Measurements from ENCODE around the gene EHMT1. TPM values are rescaled to one million over a fixed set of nuclear protein-coding genes. Genes with fewer than 3 reads are reported as not detected.

The EHMT1 gene
- polyA plus RNA-seq, 2 of the 4 experiments (the other 2 are of a cell fraction): 41.3 to 48.0 TPM

- TF ChIP-seq ZFP36 (IDR thresholded peaks at IDR 0.05; ENCODE audit: borderline replicate concordance, partially characterized antibody) (no peak), RCOR1 (IDR thresholded peaks at IDR 0.05; ENCODE audit: low read depth, low read length) (no peak), HEYL (CRISPR knock-in tag; IDR thresholded peaks at IDR 0.05) (no peak), RARB (CRISPR knock-in tag; IDR thresholded peaks at IDR 0.05) (no peak), FOSB (CRISPR knock-in tag; IDR thresholded peaks at IDR 0.05) (no peak), RAD21 (conservative IDR thresholded peaks at IDR 0.05 in 1 of 2, IDR thresholded peaks at IDR 0.05 in 1 of 2) (no peak), NFE2L2 (conservative IDR thresholded peaks at IDR 0.05; ENCODE audit: low read length) (no peak)
- no peak for FAIRE-seq
- no peak for ATAC-seq
- Histone ChIP-seq H3K4me3 (no peak overlapping the region), H3K9me3 (no peaks in the 10 kb centered on the region), H3K27ac (no peak overlapping the region), H3K4me2 (no peak overlapping the region), H3K4me1 (no peaks in the 10 kb centered on the region)
- DNase-seq (ENCODE audit: low read depth in 1 of 2, low spot score in 1 of 2): no peak
- POLR2A ChIA-PET: no interaction called here
- CTCF ChIA-PET: no interaction called here
- 57% methylated on average over 9 of the region's 9 CpGs for WGBS (ENCODE audit: missing lambda C conversion rate)
Measured at GRCh38 chr9:137843355-137843754, 224.6 kb downstream of the EHMT1 start.

GRCh38 chr9:137851516-137852267 is 232.9 kb downstream of the EHMT1 start:
- no peak for DNase-seq (ENCODE audit: low read depth in 1 of 2, low spot score in 1 of 2)
- no peak overlapping the region for H3K27ac ChIP-seq
- TF ChIP-seq USF2 (IDR thresholded peaks at IDR 0.05): no peak
- no peak for TF ChIP-seq MAX (IDR thresholded peaks at IDR 0.05)
- no peak for TF ChIP-seq MAFK (IDR thresholded peaks at IDR 0.05; ENCODE audit: partially characterized antibody)
- no peak for TF ChIP-seq FOXS1 (CRISPR knock-in tag; IDR thresholded peaks at IDR 0.05)
- no peak for TF ChIP-seq POLR2AphosphoS2 (conservative IDR thresholded peaks at IDR 0.05; ENCODE audit: low read length)
- TF ChIP-seq PBX3 (IDR thresholded peaks at IDR 0.05): no peak
- no peak for TF ChIP-seq TFCP2L1 (CRISPR knock-in tag; IDR thresholded peaks at IDR 0.05)
- TF ChIP-seq HOXA7 (CRISPR knock-in tag; IDR thresholded peaks at IDR 0.05): no peak
- no peak for TF ChIP-seq KDM1A (IDR thresholded peaks at IDR 0.05; ENCODE audit: low read depth)
- no peak for TF ChIP-seq SREBF2 (IDR thresholded peaks at IDR 0.05)
- no peak for TF ChIP-seq HES2 (IDR thresholded peaks at IDR 0.05)
- no peak for TF ChIP-seq RNF2 (IDR thresholded peaks at IDR 0.05; ENCODE audit: borderline replicate concordance, low read depth)
- no peak overlapping the region for H3K4me2 ChIP-seq
- H3K4me1 ChIP-seq: no peaks in the 10 kb centered on the region
- H3K9me3 ChIP-seq: peaks cover 17% of the 10 kb centered on the region; the same call in 1 of the 3 replicates
- no peak for ATAC-seq
- 12% methylated on average over 5 of the region's 5 CpGs for WGBS (ENCODE audit: missing lambda C conversion rate)
- ChIA-PET POLR2A (no interaction called here), CTCF (no interaction called here)
- FAIRE-seq: peak; percentile 23
- no peak overlapping the region for H3K4me3 ChIP-seq

GRCh38 chr9:137853392-137853995 is 234.7 kb downstream of the EHMT1 start:
- H3K4me3 ChIP-seq: no peak overlapping the region
- 25% methylated on average over 1 of the region's 1 CpG for WGBS (ENCODE audit: missing lambda C conversion rate)
- H3K4me1 ChIP-seq: no peaks in the 10 kb centered on the region
- POLR2A ChIA-PET: no interaction called here
- no peak overlapping the region for H3K4me2 ChIP-seq
- DNase-seq (ENCODE audit: low read depth in 1 of 2, low spot score in 1 of 2): no peak
- H3K27ac ChIP-seq: no peak overlapping the region
- FAIRE-seq: no peak
- CTCF ChIA-PET: interaction anchor here (1.1 kb wide), 1 partner anchor 263 kb away, joined by 3 read pairs; no protein-coding TSS in a partner anchor
- peaks cover 17% of the 10 kb centered on the region; the same call in 1 of the 3 replicates for H3K9me3 ChIP-seq
- no peak for ATAC-seq
- no peak for TF ChIP-seq HMGXB4 (CRISPR knock-in tag; IDR thresholded peaks at IDR 0.05; ENCODE audit: borderline replicate concordance)
- no peak for TF ChIP-seq ZFP36 (IDR thresholded peaks at IDR 0.05; ENCODE audit: borderline replicate concordance, partially characterized antibody)
- no peak for TF ChIP-seq E2F6 (IDR thresholded peaks at IDR 0.05; ENCODE audit: borderline replicate concordance, low read depth)
- TF ChIP-seq TFCP2L1 (CRISPR knock-in tag; IDR thresholded peaks at IDR 0.05): no peak
- TF ChIP-seq KDM5A (IDR thresholded peaks at IDR 0.05): no peak
- no peak for TF ChIP-seq FOSB (CRISPR knock-in tag; IDR thresholded peaks at IDR 0.05)
- no peak for TF ChIP-seq POLR2AphosphoS2 (conservative IDR thresholded peaks at IDR 0.05; ENCODE audit: low read length)
- no peak for TF ChIP-seq ZSCAN20 (CRISPR knock-in tag; IDR thresholded peaks at IDR 0.05)
- no peak for TF ChIP-seq CTCF (IDR thresholded peaks at IDR 0.05)
- no peak for TF ChIP-seq CHD4 (IDR thresholded peaks at IDR 0.05; ENCODE audit: borderline replicate concordance)

All from A549 (cell line).